T47D (cell line): ENCODE data around the gene PRKCZ.
"Not testable (repeated sequence)": the region's sequence is repeated elsewhere in the genome, so short reads cannot be mapped to it uniquely, and the experiment has no call there.

Experiments used
- DNase-seq, 2 experiments: peaks; one replicate each; pipeline versions ENCODE4 v3.0.0 to v3.0.0-alpha.2; 2011 to 2012; ENCODE audit warnings: low read depth in 1 of 2, low spot score in 1 of 2
- JUND ChIP-seq: IDR thresholded peaks from 2 replicates; pipeline ENCODE4 v1.6.1; 2012; ENCODE audit warnings: low read depth
- in situ Hi-C: cut with HindIII; loops from 2 replicates; pipeline ENCODE4 v1.10.0; 2016; ENCODE audit warnings: low sequenced_read_pairs, low pct_unique_long_range_greater_than_20kb

PRKCZ gene

DNA sequence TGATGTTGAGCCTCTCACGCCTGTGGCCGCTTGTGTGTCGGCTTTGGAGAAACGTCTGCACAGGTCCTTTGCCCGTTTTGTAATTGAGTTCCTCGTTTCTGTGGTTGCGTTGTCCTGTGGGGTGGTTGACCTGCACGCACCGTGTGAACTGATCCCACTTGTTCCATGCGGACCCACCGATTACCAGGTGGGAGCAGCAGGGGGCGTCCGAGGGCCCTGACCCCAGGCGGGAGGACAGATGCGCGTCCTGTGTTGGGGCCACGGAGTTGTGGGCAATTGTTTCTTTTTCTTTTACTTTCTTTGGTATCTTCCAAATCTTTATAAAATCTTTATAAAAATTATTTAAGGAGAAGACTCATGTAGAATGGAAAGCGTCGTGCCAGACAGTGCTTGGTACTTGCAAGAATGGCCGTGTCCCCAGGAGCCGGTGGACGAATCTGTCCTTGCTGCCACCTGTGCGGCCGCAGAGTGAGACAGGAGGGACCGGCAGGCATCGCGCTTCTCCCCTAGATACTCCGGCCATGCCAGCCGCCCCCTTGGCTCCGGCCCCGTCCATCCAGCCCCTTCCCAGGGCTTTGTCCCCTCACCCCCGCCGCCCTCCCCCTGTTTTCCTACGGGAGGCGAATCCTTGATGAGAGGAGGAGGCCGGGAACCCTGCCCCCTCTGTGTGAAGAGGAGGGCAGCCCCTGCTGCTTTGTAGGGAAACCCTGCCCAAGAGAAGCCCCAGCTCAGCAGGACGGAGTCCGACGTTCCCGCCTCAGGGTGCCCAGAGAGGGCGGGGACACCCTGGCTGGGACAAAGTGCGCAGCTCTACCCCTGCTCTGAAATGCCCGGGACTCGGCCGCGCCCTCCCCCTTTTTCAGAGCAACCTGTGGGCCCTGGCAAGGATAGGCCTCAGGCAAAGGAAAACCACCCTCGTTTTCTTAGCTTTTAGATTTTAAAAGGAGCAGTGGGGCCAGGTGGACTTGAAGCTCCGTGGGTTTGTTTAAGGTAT is 41.7 kb downstream of the PRKCZ start:
- DNase-seq = no peak
- TF ChIP-seq JUND = no peak
- in situ Hi-C loops = no loop called here

- TF ChIP-seq JUND = no peak
- in situ Hi-C loops = no loop called here
- no peak for DNase-seq
Measured at GRCh38 chr1:2093055-2093454, 42.8 kb downstream of the PRKCZ start.

GRCh38 chr1:2093636-2094035 is 43.4 kb downstream of the PRKCZ start:
- TF ChIP-seq JUND = no peak
- in situ Hi-C loops = no loop called here
- DNase-seq = no peak

GRCh38 chr1:2094269-2095158 is 44.3 kb downstream of the PRKCZ start:
- in situ Hi-C loops, DNase-seq: not testable (repeated sequence)

DNA sequence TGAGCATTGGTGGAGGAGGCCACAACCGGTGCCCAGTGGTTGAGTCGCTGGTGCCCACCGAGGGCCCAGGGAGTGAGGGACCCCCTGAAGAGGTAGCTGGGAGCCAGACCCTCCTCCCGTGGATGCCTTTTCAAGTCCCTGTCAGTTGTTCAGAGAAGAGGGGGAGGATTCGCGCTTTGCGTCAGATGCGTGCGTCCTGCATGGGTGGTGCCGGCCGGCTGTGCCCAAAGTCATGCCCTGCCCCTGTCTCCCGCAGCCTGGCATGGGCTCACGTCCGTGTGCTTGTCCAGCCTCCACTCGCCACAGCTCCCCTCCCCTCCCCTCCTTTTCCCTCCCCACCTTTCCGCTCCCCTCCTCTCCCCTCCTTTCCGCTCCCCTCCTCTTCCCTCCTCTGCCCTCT is 45.2 kb downstream of the PRKCZ start:
- TF ChIP-seq JUND = no peak
- DNase-seq = no peak
- in situ Hi-C loops = no loop called here

- in situ Hi-C loops = no loop called here
- DNase-seq = no peak
- no peak for TF ChIP-seq JUND
Measured at GRCh38 chr1:2095981-2096736, 45.9 kb downstream of the PRKCZ start.

- in situ Hi-C loops = no loop called here
- DNase-seq = no peak
- no peak for TF ChIP-seq JUND
Measured at GRCh38 chr1:2097386-2098300, 47.4 kb downstream of the PRKCZ start.

DNA sequence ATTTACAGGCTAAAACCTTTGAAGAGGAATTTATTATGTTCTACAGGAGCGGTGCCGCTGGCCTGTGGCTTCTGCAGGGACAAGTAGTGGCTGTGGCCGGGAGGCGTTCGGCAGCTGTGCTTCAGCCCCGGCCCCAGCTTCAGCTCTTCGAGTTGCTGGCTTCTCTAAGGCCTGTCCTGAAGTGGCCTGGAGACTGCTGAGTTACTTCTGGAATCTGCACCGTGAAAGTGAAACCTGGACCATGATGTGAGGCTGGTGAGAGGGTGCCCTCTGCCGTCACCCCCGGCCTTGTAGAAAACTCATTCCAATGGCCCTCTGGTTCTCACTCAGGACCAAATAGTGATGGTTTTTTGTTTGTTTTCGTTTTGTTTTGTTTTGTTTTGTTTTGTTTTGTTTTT is 48.1 kb downstream of the PRKCZ start:
- DNase-seq = no peak
- in situ Hi-C loops = no loop called here
- TF ChIP-seq JUND = no peak

DNA sequence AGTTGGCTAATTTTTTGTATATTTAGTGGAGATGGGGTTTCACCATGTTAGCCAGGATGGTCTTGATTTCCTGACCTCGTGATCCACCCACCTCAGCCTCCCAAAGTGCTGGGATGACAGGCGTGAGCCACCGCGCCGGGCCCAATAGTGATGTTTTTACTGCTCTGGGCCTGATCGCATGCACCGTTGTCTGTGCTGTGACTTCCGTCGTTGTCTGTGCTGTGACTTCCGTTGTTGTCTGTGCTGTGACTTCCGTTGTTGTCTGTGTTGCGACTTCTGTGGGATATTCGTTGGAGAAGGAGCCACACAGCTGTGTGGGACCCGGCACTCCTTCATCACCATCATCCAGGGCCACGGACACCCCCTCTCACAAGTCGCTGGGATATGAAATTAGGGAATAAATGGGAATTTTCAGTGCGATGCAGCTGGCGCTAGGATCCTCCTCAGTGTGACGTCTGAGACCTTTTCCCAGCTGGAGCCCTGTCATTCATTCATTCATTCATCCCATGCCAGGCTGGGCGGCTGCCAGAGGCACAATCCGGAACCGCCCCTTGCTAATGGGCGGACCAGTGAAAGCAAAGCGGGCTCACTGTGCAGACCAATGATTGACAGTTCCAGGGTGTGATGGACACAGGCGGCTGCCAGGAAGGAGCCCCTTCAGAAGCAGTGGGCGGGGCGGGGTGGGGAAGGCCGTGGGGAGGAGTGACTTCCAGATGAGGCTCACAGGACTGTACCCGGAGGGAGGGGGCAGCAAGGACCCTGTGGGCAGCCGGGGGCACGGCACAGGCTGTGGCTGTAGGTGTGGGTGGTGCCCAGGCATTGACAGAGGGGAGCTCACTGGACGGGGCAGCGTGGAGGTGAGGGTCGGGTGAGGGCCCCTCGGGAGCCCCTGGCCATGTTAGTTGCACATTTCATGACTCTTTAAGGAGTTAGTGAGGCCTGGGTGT is 48.9 kb downstream of the PRKCZ start:
- in situ Hi-C loops = no loop called here
- TF ChIP-seq JUND = no peak
- DNase-seq = no peak

DNA sequence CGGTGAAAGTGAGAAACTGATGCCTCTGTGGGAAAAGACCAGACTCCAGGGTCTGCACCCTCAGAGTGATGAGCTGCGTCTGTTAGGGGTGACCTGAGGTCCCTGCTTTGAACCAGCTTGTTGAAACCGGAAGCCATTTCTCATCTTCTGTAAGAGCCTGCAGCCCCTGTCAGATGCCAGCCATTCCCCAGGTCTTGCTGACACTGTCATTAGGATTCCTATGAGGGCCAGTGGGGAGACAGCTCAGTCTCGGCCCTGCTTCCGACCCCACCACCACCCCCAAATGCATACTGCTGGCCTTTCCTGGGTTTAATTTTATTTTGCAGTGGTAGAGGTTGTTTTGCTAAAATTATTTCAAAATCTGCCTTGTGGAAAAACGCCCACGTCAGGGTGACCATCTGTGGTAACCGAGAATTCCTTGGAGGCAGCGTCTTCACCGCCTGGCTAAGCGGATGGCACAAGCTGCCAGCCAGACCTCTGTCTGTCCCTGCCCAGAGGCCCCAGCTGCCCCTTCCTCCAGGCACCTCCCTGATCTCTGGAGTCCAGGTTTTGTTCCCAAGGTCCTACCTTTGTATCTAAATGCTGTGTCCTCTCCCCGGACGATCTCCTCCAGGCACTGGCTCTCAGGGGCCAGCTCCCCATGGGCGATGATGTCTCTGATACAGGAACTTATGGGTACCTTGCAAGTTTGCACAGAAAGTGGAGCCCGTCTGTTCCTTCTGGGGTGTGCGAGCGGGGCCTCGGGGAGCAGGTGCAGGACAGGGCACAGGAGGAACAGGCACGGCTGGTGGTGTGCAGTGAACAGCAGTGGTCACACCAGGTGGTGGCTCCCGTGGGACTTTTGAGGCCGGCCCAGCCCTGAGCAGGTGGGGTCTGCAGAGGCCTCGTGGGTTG is 49.9 kb downstream of the PRKCZ start:
- in situ Hi-C loops = no loop called here
- no peak for DNase-seq

More for the DNA sequence above, 49.9 kb downstream of the PRKCZ start:
- no peak for TF ChIP-seq JUND
